OCI-M2 (cell line): Measurements from ENCODE around the gene WNT7A.

Experiments
- DNase-seq: peaks from one replicate; lab custom pipeline; 2025; ENCODE audit not compliant: unreplicated experiment; lab: John Stamatoyannopoulos, UW

The WNT7A gene

DNA sequence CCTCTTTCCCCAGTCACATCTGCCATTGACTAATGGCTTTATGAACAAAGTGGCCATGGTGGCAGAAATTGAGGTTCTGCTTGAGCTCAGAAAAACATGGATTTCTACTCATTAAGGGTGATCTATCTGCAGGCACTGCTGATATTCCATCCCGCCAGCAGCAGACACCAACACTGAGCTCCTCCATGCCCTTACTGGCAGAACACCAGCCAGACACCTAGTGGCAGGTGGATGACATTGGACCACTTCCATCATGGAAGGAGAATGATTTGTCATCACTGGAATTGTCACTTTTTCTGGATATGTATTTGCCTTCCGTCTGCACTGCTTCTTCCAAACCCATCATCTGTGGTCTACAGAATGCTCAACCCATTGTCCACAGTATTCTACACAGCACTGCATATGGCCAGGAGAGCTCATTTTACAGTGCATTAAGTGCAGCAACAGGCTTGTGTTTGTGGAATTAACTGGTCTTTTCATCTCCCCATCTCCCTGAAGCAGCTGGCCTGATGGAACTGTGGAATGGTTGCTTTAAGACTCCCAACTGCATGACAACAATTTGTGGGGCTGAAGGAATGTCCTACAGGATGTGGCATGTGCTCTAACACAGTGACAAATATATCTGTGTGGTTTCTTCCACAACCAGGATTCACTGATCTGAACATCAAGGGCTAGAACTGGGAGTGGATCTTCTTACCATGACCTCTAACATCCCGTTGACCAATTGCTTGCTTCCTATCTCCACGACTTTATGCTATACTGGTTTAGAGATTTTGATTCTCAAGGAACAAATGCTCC, 103.4 kb downstream of the WNT7A start:
- no peak for DNase-seq

GRCh38 chr3:13772885-13773745, 106.8 kb downstream of the WNT7A start:
- no peak for DNase-seq

GRCh38 chr3:13772321-13772745, 107.5 kb downstream of the WNT7A start:
- DNase-seq = no peak

DNA sequence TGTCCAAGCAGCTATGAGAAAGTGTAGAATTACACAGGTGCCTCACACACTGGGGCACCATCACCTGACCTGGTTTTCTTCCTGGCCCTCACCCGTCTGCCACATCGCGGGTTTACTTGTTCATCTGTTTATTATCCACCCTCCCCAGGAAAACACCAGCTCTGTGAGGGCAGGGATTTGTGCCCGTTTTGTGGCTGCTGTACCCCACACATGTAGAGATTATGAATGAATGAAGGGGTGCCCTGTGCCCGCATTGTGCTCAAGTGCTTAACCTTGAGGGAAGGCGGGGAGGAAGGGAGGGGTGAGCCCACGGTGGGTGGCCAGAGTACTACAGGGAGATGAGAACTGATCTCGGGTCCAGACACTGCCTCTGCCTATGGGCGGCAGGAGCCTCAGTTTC, 108.4 kb downstream of the WNT7A start:
- DNase-seq = no peak

GRCh38 chr3:13770170-13771169, 109.4 kb downstream of the WNT7A start:
- DNase-seq = no peak

- DNase-seq = no peak
These were observed 110.4 kb downstream of the WNT7A start for GRCh38 chr3:13769422-13769821.

DNA sequence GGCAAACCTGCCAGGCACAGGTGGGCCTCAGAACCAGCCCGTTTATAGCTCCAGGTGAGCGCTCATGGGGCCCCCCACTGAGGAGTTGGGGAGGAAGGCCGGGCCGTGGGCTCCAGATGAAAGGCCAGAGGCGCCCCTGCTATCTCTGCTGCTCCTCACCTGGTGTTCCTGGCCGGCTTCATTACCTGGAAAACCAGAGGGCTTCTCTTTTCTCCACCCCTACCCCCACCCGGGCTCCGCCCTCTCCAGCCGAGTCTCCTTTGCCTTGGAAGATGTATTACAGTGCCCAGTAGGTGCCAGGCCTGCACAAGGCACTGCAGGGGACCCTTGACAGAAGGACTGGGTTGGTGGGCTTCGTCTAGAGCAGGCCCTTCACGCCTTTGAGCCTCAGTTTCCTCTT, 111.4 kb downstream of the WNT7A start:
- DNase-seq = no peak

GRCh38 chr3:13767896-13768295, 112.0 kb downstream of the WNT7A start:
- DNase-seq = no peak

DNA sequence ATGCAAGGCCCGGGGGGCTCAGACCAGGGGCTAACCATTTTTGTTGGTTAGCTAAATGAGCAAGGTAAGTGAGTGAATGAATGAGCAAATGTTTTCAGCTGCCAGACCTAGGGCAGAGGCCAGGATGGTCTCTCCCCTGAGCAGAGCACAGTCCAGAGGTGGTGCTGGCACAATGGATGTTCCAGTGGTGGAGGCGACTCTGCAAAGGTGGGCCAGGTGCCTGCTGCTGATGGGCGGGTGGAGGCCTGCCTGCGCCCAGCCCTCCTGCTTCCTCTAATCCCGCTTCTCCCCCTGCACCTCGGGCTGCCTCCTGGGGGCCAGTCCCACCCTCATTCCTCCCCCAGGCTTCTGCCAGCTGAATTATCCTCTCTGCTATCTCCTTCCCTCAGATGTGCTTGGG, 112.8 kb downstream of the WNT7A start:
- no peak for DNase-seq
